NCI-H1930 (cell line): ENCODE results near the gene FOXC1.

ENCODE experiments used
- DNase-seq, 2 experiments: peaks; one replicate each; lab custom pipeline; 2025; lab: John Stamatoyannopoulos, UW

The FOXC1 gene

DNA sequence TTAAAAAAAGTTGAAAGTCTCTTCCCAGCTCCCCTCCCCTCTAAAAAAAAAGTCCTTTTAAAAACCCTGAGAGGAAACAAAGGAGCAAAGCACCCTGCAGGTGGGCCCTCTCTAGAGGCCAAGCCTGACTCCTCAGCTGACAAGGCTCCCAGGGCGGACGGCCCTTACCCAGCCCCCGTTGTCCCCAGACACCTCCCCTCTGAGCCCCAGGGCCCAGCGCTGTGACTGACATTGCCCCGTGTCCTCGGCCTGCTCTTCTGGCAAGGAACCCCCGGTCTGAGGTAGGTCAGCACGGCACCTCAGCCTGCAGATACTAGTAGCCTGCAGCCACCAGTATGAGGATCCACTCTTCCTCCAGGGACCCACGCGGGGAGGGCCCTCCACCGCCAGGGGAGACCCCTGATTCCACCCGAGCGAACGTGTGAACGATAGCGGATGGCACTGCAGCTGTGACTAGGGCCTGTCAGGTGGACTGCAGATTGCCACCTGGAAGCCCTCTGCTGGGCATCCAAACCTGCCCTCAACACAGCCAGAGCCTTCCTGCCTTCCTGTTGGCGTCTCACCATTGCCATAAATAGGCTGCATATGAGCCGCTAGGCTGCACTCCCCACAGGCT is 34.2 kb downstream of the FOXC1 start:
- DNase-seq, result no peak

GRCh38 chr6:1644516-1645060 is 34.9 kb downstream of the FOXC1 start:
- DNase-seq, result no peak

- no peak for DNase-seq
Observed at GRCh38 chr6:1645466-1646185, 35.9 kb downstream of the FOXC1 start.

DNA sequence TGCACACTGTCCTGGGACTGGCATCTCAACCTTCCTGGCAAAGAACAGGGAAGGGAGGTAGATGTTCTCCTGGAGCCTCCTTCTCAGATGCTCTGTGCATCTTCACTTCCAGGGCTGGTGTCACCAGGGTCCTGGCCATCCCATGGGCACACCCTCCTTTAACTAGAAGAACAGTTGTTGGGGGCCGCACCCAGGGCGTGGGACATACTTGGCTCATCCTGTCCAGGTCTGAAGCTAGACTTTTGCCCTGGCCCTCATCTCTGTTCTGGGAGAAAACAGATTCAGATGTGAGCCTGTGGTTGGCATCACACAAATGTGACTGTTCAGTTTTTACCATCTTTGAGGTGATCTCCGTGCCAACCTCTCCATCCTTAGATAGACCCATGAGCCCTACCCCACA is 41.6 kb downstream of the FOXC1 start:
- DNase-seq, result no peak

DNA sequence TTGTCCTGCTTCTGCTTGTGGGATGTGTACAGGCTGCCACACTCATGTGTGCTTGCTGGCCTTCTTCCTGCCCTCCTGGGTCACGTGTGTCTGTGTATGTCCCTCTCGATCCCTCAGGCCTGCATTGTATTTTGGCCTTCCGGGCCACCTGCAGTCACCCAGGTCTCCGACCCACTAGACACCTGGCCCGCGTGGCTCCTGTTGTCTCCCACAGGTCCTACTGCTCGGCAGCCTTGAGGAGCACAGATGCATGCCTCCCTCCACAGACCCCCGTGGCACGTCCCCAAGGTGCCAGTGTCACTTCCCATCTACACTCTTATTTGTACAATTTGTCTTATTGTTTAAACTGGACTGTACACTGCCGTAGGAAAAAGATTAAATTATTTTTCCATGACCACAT is 43.1 kb downstream of the FOXC1 start:
- no peak for DNase-seq

DNA sequence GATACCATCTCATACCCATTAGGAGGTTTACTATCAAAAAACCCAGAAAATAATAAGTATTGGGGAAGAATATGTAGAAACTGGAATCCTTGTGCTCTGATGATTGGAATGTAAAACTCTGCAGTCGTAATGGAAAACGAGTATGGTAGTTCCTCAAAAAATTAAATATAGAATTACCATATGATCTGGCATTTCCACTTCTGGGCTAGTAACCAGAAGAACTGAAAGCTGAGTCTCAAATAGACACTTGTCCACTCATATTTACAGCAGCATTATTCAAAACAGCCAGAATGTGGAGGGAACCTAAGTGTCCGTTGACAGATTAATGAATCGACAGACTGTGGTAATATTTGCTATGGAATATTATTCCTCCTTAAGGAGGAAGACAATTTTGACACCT is 44.3 kb downstream of the FOXC1 start:
- DNase-seq, result no peak

DNA sequence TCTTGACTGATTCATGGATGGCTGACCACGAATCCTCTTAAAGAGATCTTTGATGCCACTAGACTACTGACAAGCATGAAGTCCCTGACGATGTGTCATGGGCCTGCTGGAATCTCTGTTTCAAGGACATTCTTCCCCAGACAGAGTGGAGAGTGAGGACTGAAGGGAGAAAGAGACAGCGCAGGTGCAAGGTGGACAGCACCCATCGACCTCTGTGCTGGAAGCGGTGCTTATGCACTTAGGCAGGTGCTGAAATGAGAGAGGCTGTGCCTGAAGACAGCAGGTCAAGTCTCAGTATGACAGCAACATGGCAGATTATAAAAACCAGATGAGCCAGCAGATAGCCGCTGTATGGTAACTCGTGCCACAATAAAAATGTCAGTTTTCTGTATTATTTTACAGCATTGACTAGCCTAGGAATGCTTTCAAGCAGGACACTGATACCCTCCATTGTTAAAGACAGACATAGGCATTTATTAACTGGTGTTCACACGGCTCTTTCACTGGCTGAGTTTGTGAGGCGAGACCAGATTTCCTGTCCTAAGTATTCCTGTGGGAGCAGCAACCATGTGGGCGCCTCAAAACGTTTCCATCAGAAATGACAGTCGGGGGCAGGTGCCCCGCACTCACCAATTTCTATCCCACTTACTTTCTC is 47.5 kb downstream of the FOXC1 start:
- no peak for DNase-seq

DNA sequence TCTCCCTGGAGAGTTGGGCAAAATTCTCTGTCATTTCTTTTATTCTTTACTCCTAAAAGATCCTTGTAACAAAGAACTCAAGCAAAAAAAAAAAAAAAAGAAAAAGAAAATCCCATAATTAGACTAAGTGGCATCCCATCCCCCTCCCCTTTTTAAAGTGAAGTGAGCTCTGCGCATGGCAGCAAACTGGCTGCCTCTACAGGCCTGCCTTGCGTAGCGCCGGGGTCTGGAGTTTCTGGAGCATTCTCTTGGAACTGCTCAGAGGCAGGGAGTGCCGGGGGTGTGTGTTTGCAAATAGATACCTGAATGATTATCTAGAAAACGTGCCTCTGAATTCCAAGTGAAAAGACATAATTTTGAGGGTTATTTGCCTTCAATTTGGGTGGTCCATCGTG is 48.1 kb downstream of the FOXC1 start:
- no peak for DNase-seq

DNA sequence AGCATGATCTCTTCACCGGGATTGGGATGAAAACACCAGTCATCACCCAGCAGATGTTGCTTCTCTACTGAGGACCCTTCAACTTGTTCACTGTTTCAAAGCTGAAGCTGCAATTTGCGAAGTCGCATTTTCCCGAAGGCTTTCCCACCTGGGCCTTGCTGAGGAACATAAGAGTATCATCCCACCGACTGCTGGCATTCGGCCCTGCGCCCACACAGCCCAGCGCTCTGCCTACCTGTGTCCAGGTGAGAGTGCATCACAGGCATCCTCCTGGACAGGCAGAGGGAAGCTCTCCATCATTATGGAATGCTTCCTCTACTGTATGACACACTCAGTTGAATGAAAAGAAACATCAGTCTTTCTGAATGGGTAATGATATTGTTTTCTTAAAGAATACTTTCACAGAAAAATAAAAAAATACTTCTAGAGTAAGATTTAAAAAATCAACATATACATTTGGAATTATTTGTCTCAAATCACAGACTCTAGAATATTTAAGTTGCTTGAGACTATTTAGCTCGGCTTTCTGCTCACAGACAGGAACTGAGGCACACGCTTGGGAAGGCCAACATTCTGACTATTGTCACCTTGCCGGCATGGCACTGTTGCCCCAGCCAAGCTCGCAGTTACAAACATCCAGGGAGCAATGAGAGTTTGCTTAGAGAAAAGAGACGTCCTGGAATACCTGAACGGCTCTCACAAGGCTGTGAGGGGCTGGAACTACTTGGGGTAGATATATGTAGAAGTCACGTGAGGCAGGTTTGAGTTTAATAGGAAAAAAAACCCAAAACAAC is 48.7 kb downstream of the FOXC1 start:
- no peak for DNase-seq

DNA sequence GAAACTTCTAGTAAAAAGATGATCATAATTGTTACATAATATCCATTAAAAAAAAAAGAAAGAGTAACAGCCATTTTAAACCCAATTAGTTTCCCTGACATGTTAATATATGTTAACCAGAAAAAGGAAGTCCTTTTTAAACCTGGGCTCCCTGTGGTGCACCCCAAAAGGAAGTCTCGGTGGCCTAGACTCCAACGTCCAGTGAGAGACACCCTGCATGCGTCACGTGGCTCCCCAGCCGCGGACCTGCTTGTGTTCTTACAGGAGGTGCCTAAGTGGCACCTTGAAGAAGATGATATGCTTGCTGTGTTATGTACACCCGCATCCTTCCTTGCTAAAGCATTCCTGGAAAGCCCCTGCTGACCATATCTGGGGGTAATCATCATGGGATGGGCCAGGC is 50.1 kb downstream of the FOXC1 start:
- DNase-seq, result no peak

- no peak for DNase-seq
Observed at GRCh38 chr6:1662534-1662933, 52.8 kb downstream of the FOXC1 start.
